Karpas-422 (cell line): ENCODE data around the gene TEX264. TPM values are rescaled to one million over a fixed set of nuclear protein-coding genes. Genes with fewer than 3 reads are reported as not detected.

Source experiments
- DNase-seq: peaks from one replicate; pipeline ENCODE4 v3.0.0-alpha.2; 2015
- H2AFZ ChIP-seq: fragments of 200-600 bp; sonication (generic); 2 replicates; pipeline ENCODE4 v1.6.1; 2014; ENCODE audit warnings: antibody characterized with exemption, low read length, mixed read lengths
- H3K27ac ChIP-seq: fragments of 200-600 bp; sonication (generic); 2 replicates; pipeline ENCODE4 v1.5.1; 2014; ENCODE audit warnings: mild to moderate bottlenecking, low read length, moderate library complexity
- H3K27me3 ChIP-seq: fragments of 200-600 bp; sonication (generic); 2 replicates; pipeline ENCODE4 v1.6.1; 2014; ENCODE audit warnings: low read length, mixed read lengths
- H3K36me3 ChIP-seq: fragments of 200-600 bp; sonication (generic); 2 replicates; pipeline ENCODE4 v1.6.1; 2014; ENCODE audit warnings: low read length, mixed read lengths; ENCODE audit not compliant: insufficient read depth
- H3K4me1 ChIP-seq: fragments of 200-600 bp; sonication (generic); 2 replicates; pipeline ENCODE4 v1.6.1; 2014; ENCODE audit warnings: mild to moderate bottlenecking, low read length, mixed read lengths
- H3K4me2 ChIP-seq: fragments of 200-600 bp; sonication (generic); 2 replicates; pipeline ENCODE4 v1.6.1; 2014; ENCODE audit warnings: low read length, low read depth, mild to moderate bottlenecking; ENCODE audit not compliant: poor library complexity, severe bottlenecking
- H3K4me3 ChIP-seq: fragments of 200-600 bp; sonication (generic); 2 replicates; pipeline ENCODE4 v1.5.1; 2014; ENCODE audit warnings: mild to moderate bottlenecking, antibody characterized with exemption, low read length, mixed read lengths
- H3K79me2 ChIP-seq: fragments of 200-600 bp; sonication (generic); 2 replicates; pipeline ENCODE4 v1.6.1; 2014; ENCODE audit warnings: mild to moderate bottlenecking, low read length, mixed read lengths
- H3K9ac ChIP-seq: fragments of 200-600 bp; sonication (generic); 2 replicates; pipeline ENCODE4 v1.6.0; 2014; ENCODE audit warnings: low read length
- H3K9me2 ChIP-seq: fragments of 200-600 bp; sonication (generic), shearing (Covaris generic); replicated peaks from 2 replicates; pipeline ENCODE4 v1.6.0; 2014; ENCODE audit warnings: mild to moderate bottlenecking, low read length, moderate library complexity; ENCODE audit not compliant: insufficient read depth
- H3K9me3 ChIP-seq: fragments of 300-700, 200-600 bp; sonication (generic); 2 replicates; pipeline ENCODE4 v1.6.1; 2014; ENCODE audit warnings: low read length, mixed read lengths
- H4K20me1 ChIP-seq: fragments of 200-600 bp; sonication (generic); 2 replicates; pipeline ENCODE4 v1.6.1; 2014; ENCODE audit warnings: mild to moderate bottlenecking, antibody characterized with exemption, low read length, low read depth; ENCODE audit not compliant: insufficient read depth
- total RNA-seq: library from RNA; depleted of rRNA; stranded (reverse); fragments of >200 nt; shearing (Covaris generic); gene quantifications from 2 replicates; pipeline ENCODE4 v1.2.3, GENCODE V29; 2014; ENCODE audit warnings: low replicate concordance

Gene TEX264
- total RNA-seq, 1 experiment from 2014 or later: 63.0 TPM

GRCh38 chr3:51691949-51692348 is 20.9 kb downstream of the TEX264 start:
- DNase-seq: no peak
- H2AFZ ChIP-seq: no peak overlapping the region
- H3K27me3 ChIP-seq: no peaks in the 10 kb centered on the region
- H3K4me2 ChIP-seq: no peak overlapping the region
- no peak overlapping the region for H3K4me3 ChIP-seq
- no peak overlapping the region for H3K9ac ChIP-seq
- H3K79me2 ChIP-seq: peaks cover 10% of the 10 kb centered on the region; the same call in 1 of the 2 replicates
- H4K20me1 ChIP-seq: peaks cover 10% of the 10 kb centered on the region; the same call in 1 of the 2 replicates
- H3K9me2 ChIP-seq: no peaks in the 10 kb centered on the region
- H3K36me3 ChIP-seq: 0 out of 2 replicates have a peak, but pooled peaks cover 2% of the 10 kb centered on the region
- H3K27ac ChIP-seq: no peak overlapping the region
- H3K4me1 ChIP-seq: no peaks in the 10 kb centered on the region
- H3K9me3 ChIP-seq: no peaks in the 10 kb centered on the region

GRCh38 chr3:51692980-51693395 is 21.9 kb downstream of the TEX264 start:
- no peaks in the 10 kb centered on the region for H3K36me3 ChIP-seq
- peaks cover 10% of the 10 kb centered on the region; the same call in 1 of the 2 replicates for H4K20me1 ChIP-seq
- H3K4me3 ChIP-seq: no peak overlapping the region
- H3K4me1 ChIP-seq: no peaks in the 10 kb centered on the region
- peaks cover 10% of the 10 kb centered on the region; the same call in 1 of the 2 replicates for H3K79me2 ChIP-seq
- DNase-seq: no peak
- H3K9me3 ChIP-seq: no peaks in the 10 kb centered on the region
- H3K27ac ChIP-seq: no peak overlapping the region
- H3K9me2 ChIP-seq: no peaks in the 10 kb centered on the region
- H2AFZ ChIP-seq: no peak overlapping the region
- H3K9ac ChIP-seq: no peak overlapping the region
- H3K27me3 ChIP-seq: no peaks in the 10 kb centered on the region
- no peak overlapping the region for H3K4me2 ChIP-seq

DNA sequence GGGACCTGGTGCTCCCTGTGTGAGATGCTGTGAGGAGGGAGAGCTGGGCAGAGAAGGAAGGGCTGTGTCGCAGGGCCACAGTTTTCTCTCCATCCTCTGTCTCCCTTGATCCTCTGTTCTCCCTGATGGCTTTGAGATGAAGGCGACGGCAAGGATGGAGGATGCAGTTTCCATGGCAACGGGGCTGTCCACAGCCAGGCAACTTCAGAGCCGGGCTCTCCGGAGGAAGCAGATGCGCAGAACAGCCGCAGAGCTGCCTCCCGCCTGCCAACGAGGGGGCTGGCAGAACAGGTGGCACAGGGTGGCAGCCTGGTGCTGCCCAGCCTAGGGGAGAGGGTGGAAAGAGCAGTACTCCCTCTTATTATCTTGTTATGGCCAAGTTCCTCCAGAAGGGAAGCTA is 25.9 kb downstream of the TEX264 start:
- no peak overlapping the region for H3K4me2 ChIP-seq
- H2AFZ ChIP-seq: no peak overlapping the region
- no peak overlapping the region for H3K27ac ChIP-seq
- no peak overlapping the region for H3K9ac ChIP-seq
- peaks cover 9% of the 10 kb centered on the region for H3K36me3 ChIP-seq
- no peak overlapping the region for H3K4me3 ChIP-seq
- no peaks in the 10 kb centered on the region for H3K4me1 ChIP-seq
- H3K79me2 ChIP-seq: peaks cover 7% of the 10 kb centered on the region; the same call in 1 of the 2 replicates
- no peaks in the 10 kb centered on the region for H3K27me3 ChIP-seq
- H4K20me1 ChIP-seq: peaks cover 10% of the 10 kb centered on the region; the same call in 1 of the 2 replicates
- no peaks in the 10 kb centered on the region for H3K9me2 ChIP-seq
- no peak for DNase-seq
- no peaks in the 10 kb centered on the region for H3K9me3 ChIP-seq

- H3K4me3 ChIP-seq: no peak overlapping the region
- no peaks in the 10 kb centered on the region for H3K9me2 ChIP-seq
- peaks cover 9% of the 10 kb centered on the region for H3K36me3 ChIP-seq
- H3K9ac ChIP-seq: no peak overlapping the region
- H2AFZ ChIP-seq: no peak overlapping the region
- peaks cover 14% of the 10 kb centered on the region; the same call in 1 of the 2 replicates for H4K20me1 ChIP-seq
- peaks cover 7% of the 10 kb centered on the region; the same call in 1 of the 2 replicates for H3K79me2 ChIP-seq
- no peak overlapping the region for H3K4me2 ChIP-seq
- no peaks in the 10 kb centered on the region for H3K9me3 ChIP-seq
- DNase-seq: no peak
- H3K27me3 ChIP-seq: no peaks in the 10 kb centered on the region
- H3K27ac ChIP-seq: no peak overlapping the region
- no peaks in the 10 kb centered on the region for H3K4me1 ChIP-seq
Measured at GRCh38 chr3:51698209-51698608, 27.2 kb downstream of the TEX264 start.

GRCh38 chr3:51700403-51700802 is 29.4 kb downstream of the TEX264 start:
- Histone ChIP-seq H3K9ac (no peak overlapping the region), H3K4me2 (no peak overlapping the region), H3K4me1 (no peaks in the 10 kb centered on the region), H3K27me3 (no peaks in the 10 kb centered on the region), H3K9me3 (no peaks in the 10 kb centered on the region), H3K27ac (no peak overlapping the region), H2AFZ (no peak overlapping the region), H4K20me1 (peaks cover 9% of the 10 kb centered on the region; the same call in 1 of the 2 replicates), H3K4me3 (no peak overlapping the region), H3K9me2 (no peaks in the 10 kb centered on the region), H3K36me3 (peaks cover 9% of the 10 kb centered on the region), H3K79me2 (0 out of 2 replicates have a peak, but pooled peaks cover 4% of the 10 kb centered on the region)
- no peak for DNase-seq

- Histone ChIP-seq H3K9me3 (no peaks in the 10 kb centered on the region), H3K9ac (no peak overlapping the region), H3K27ac (no peak overlapping the region), H3K79me2 (no peaks in the 10 kb centered on the region), H3K27me3 (no peaks in the 10 kb centered on the region), H3K4me1 (no peaks in the 10 kb centered on the region), H2AFZ (no peak overlapping the region), H4K20me1 (0 out of 2 replicates have a peak, but pooled peaks cover 4% of the 10 kb centered on the region), H3K36me3 (peaks cover 9% of the 10 kb centered on the region), H3K9me2 (no peaks in the 10 kb centered on the region), H3K4me3 (no peak overlapping the region), H3K4me2 (no peak overlapping the region)
- DNase-seq: no peak
Measured at GRCh38 chr3:51702156-51702555, 31.1 kb downstream of the TEX264 start.

DNA sequence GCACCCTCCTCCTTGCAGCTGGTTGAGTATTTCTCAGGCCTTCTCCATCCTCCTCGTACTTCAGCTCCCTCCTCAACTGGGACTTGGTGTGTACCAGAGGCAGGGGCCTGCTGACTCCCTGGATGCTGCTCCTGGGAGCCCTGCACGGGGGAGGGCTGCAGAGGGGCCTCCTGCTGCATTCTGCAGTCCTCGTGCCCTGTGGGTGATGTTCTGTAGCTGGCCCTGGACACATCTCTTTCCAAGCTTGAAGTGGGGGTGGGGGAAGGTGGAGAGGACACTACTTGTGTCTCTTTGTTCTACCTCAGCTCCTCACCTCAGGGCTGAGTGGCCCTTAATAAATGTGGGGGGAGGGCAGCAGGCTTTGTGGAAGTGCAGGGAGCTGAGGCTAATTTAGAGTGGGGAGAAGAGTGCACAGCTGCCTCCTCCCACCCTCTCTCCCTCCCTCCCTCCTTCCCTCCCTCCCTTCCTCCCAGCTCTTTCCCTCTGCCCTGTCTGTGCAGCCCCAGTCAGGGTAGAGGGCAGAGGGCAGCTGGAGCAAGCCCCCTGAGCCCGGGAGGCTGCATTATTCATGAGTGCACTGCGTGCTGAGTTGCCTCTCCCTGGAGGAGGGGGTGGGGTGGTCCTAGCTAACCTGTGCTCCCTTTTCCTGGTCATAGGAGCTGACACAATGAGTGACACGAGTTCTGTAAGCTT is 32.2 kb downstream of the TEX264 start:
- Histone ChIP-seq H3K27ac (no peak overlapping the region), H3K27me3 (no peaks in the 10 kb centered on the region), H3K4me2 (no peak overlapping the region), H4K20me1 (0 out of 2 replicates have a peak, but pooled peaks cover 4% of the 10 kb centered on the region), H3K79me2 (no peaks in the 10 kb centered on the region), H3K4me1 (no peaks in the 10 kb centered on the region), H3K36me3 (peaks cover 9% of the 10 kb centered on the region), H3K9me3 (no peaks in the 10 kb centered on the region), H2AFZ (no peak overlapping the region), H3K9ac (no peak overlapping the region), H3K9me2 (no peaks in the 10 kb centered on the region), H3K4me3 (no peak overlapping the region)
- no peak for DNase-seq

- Histone ChIP-seq H3K79me2 (no peaks in the 10 kb centered on the region), H3K9ac (no peak overlapping the region), H3K4me2 (no peak overlapping the region), H3K9me2 (no peaks in the 10 kb centered on the region), H3K27me3 (no peaks in the 10 kb centered on the region), H3K4me1 (no peaks in the 10 kb centered on the region), H3K4me3 (no peak overlapping the region), H3K9me3 (no peaks in the 10 kb centered on the region), H3K36me3 (peaks cover 4% of the 10 kb centered on the region), H4K20me1 (0 out of 2 replicates have a peak, but pooled peaks cover 4% of the 10 kb centered on the region), H3K27ac (no peak overlapping the region), H2AFZ (no peak overlapping the region)
- DNase-seq: no peak
Measured at GRCh38 chr3:51703761-51704510, 32.9 kb downstream of the TEX264 start.
